ENCODE results near the gene ZC3H6.

DNA sequence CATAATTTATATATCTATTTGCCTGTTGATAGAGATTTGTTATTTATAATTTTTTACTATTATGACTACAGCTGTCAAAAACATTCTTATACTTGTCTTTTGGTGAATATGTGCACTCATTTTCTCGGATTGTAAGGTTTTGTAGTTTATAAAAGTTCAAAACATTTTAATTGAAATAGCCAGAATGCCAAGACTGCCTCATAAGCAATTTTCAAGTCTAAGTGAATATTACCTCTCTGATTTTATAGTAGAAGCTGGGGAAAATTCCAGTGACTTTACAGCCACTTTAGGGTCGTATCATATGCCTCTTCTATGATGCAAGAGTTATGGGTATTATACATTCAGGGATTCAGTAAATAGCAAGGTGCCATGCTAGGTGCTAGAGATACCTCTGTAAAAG, 21.0 kb downstream of the ZC3H6 start:
- TF ChIP-seq, protein P1, sequence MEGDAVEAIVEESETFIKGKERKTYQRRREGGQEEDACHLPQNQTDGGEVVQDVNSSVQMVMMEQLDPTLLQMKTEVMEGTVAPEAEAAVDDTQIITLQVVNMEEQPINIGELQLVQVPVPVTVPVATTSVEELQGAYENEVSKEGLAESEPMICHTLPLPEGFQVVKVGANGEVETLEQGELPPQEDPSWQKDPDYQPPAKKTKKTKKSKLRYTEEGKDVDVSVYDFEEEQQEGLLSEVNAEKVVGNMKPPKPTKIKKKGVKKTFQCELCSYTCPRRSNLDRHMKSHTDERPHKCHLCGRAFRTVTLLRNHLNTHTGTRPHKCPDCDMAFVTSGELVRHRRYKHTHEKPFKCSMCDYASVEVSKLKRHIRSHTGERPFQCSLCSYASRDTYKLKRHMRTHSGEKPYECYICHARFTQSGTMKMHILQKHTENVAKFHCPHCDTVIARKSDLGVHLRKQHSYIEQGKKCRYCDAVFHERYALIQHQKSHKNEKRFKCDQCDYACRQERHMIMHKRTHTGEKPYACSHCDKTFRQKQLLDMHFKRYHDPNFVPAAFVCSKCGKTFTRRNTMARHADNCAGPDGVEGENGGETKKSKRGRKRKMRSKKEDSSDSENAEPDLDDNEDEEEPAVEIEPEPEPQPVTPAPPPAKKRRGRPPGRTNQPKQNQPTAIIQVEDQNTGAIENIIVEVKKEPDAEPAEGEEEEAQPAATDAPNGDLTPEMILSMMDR (IDR thresholded peaks at IDR 0.05): no peak
- no peak for TF ChIP-seq EZH2 (IDR thresholded peaks at IDR 0.05)
